Neural cell (in vitro differentiated cells): ENCODE measurements around the gene CLASP1. TPM values are rescaled to one million over a fixed set of nuclear protein-coding genes. Genes with fewer than 3 reads are reported as not detected.

Experiments
- H2AFZ ChIP-seq: fragments of 200-600, 300-800 bp; sonication (generic), shearing (Covaris generic); 2 replicates; pipeline ENCODE4 v1.6.0; 2014; ENCODE audit warnings: low read depth, mild to moderate bottlenecking, antibody characterized with exemption, low read length, moderate library complexity
- H3F3A ChIP-seq: fragments of 200-600 bp; shearing (Covaris generic); 2 replicates; pipeline ENCODE4 v1.6.1; 2016; ENCODE audit warnings: mild to moderate bottlenecking, moderate library complexity, mixed read lengths, antibody characterized with exemption, low read length; ENCODE audit not compliant: insufficient read depth, poor library complexity, severe bottlenecking
- H3K27ac ChIP-seq: fragments of 200-600, 300-800 bp; sonication (generic), shearing (Covaris generic); 2 replicates; pipeline ENCODE4 v1.5.1; 2014; ENCODE audit warnings: mild to moderate bottlenecking, low read length, moderate library complexity
- H3K27me3 ChIP-seq: fragments of 300-800, 200-600 bp; sonication (generic), shearing (Covaris generic); 2 replicates; pipeline ENCODE4 v1.6.0; 2014; ENCODE audit warnings: mild to moderate bottlenecking, low read depth, low read length, moderate library complexity; ENCODE audit not compliant: insufficient read depth
- H3K36me3 ChIP-seq: fragments of 300-800, 200-600 bp; sonication (generic), shearing (Covaris generic); 2 replicates; pipeline ENCODE4 v1.5.1; 2014; ENCODE audit warnings: mild to moderate bottlenecking, antibody characterized with exemption, low read length, moderate library complexity; ENCODE audit not compliant: insufficient read depth
- H3K4me2 ChIP-seq: fragments of 300-800, 200-600 bp; sonication (generic), shearing (Covaris generic); 2 replicates; pipeline ENCODE4 v1.6.0; 2014; ENCODE audit warnings: mild to moderate bottlenecking, low read length
- H3K4me3 ChIP-seq: fragments of 300-800, 200-600 bp; sonication (generic), shearing (Covaris generic); 2 replicates; pipeline ENCODE4 v1.5.1; 2014; ENCODE audit warnings: mild to moderate bottlenecking, low read length, moderate library complexity
- H3K79me2 ChIP-seq: fragments of 200-600 bp; shearing (Covaris generic); replicated peaks from 2 replicates; pipeline ENCODE4 v1.6.0; 2014; ENCODE audit warnings: mild to moderate bottlenecking, low read length, moderate library complexity; ENCODE audit not compliant: insufficient read depth
- H3K9ac ChIP-seq: fragments of 300-800, 200-600 bp; sonication (generic), shearing (Covaris generic); 2 replicates; pipeline ENCODE4 v1.6.1; 2016; ENCODE audit warnings: mild to moderate bottlenecking, low read length, mixed read lengths
- H3K9me2 ChIP-seq: fragments of 200-600 bp; shearing (Covaris generic); 2 replicates; pipeline ENCODE4 v1.6.1; 2016; ENCODE audit warnings: mild to moderate bottlenecking, low read length, mixed read lengths; ENCODE audit not compliant: insufficient read depth
- H3K9me3 ChIP-seq: fragments of 200-600, 300-800 bp; sonication (generic), shearing (Covaris generic); 2 replicates; pipeline ENCODE4 v1.6.1; 2016; ENCODE audit warnings: mild to moderate bottlenecking, mixed run types, low read length, moderate library complexity, mixed read lengths
- H4K20me1 ChIP-seq: fragments of 200-600 bp; shearing (Covaris generic); 2 replicates; pipeline ENCODE4 v1.6.1; 2016; ENCODE audit warnings: mild to moderate bottlenecking, mixed run types; ENCODE audit not compliant: insufficient read depth
- CTCF ChIP-seq: fragments of 450-650 bp; IDR thresholded peaks from 2 replicates; pipeline ENCODE4 v1.5.1; 2014; ENCODE audit warnings: antibody characterized with exemption, mild to moderate bottlenecking, moderate library complexity; ENCODE audit not compliant: poor library complexity, severe bottlenecking
- EP300 ChIP-seq: fragments of 450-650 bp; conservative IDR thresholded peaks from 2 replicates; pipeline ENCODE4 v1.6.1; 2014; ENCODE audit warnings: antibody characterized with exemption, mild to moderate bottlenecking, moderate library complexity; ENCODE audit not compliant: poor library complexity, severe bottlenecking
- EZH2 ChIP-seq: fragments of 200-600, 300-800 bp; shearing (Covaris generic), sonication (generic); IDR thresholded peaks from 2 replicates; pipeline ENCODE4 v1.6.1; 2014; ENCODE audit warnings: antibody characterized with exemption, low read length, borderline replicate concordance, mild to moderate bottlenecking; ENCODE audit not compliant: insufficient read depth, poor library complexity, severe bottlenecking
- MXI1 ChIP-seq: fragments of 450-650 bp; conservative IDR thresholded peaks from 2 replicates; pipeline ENCODE4 v1.6.1; 2014; ENCODE audit warnings: antibody characterized with exemption, mild to moderate bottlenecking; ENCODE audit not compliant: poor library complexity, severe bottlenecking
- POLR2AphosphoS5 ChIP-seq: IDR thresholded peaks from 2 replicates; pipeline ENCODE4 v1.6.1; 2012
- RAD21 ChIP-seq: fragments of 450-650 bp; conservative IDR thresholded peaks from 2 replicates; pipeline ENCODE4 v1.6.1; 2014; ENCODE audit warnings: antibody characterized with exemption, mild to moderate bottlenecking, moderate library complexity
- REST ChIP-seq: IDR thresholded peaks from 2 replicates; pipeline ENCODE4 v1.6.1; 2012; ENCODE audit warnings: borderline replicate concordance
- SMC3 ChIP-seq: fragments of 450-650 bp; conservative IDR thresholded peaks from 2 replicates; pipeline ENCODE4 v1.6.1; 2014; ENCODE audit warnings: antibody characterized with exemption, mild to moderate bottlenecking, moderate library complexity; ENCODE audit not compliant: poor library complexity
- TAF1 ChIP-seq: IDR thresholded peaks from 2 replicates; pipeline ENCODE4 v1.6.1; 2012; ENCODE audit warnings: low read depth
- polyA plus RNA-seq: library from polyadenylated mRNA; depleted of rRNA; stranded (reverse); fragments of >200 nt; gene quantifications from 2 replicates; pipeline ENCODE4 v1.2.3, GENCODE V29; 2014

CLASP1 gene
- polyA plus RNA-seq, 1 donor from 2014 or later, result 41.3 TPM

GRCh38 chr2:121351521-121352318, 297.5 kb downstream of the CLASP1 start:
- Histone ChIP-seq H3K9me3 (no peaks in the 10 kb centered on the region), H2AFZ (no peak overlapping the region), H3F3A (no peaks in the 10 kb centered on the region), H3K27me3 (no peaks in the 10 kb centered on the region), H3K36me3 (peaks cover 11% of the 10 kb centered on the region), H3K9ac (no peak overlapping the region), H3K79me2 (no peaks in the 10 kb centered on the region), H3K9me2 (no peaks in the 10 kb centered on the region), H3K4me3 (no peak overlapping the region), H3K4me2 (no peak overlapping the region), H3K27ac (no peak overlapping the region), H4K20me1 (no peaks in the 10 kb centered on the region)
- TF ChIP-seq EZH2, result no peak
- TF ChIP-seq CTCF, result no peak
- no peak for TF ChIP-seq REST

GRCh38 chr2:121350890-121351289, 298.4 kb downstream of the CLASP1 start:
- TF ChIP-seq MXI1 (no peak), RAD21 (no peak), SMC3 (no peak), TAF1 (no peak), EZH2 (no peak), POLR2AphosphoS5 (no peak), REST (no peak), CTCF (no peak), EP300 (no peak)
- no peak overlapping the region for H3K4me2 ChIP-seq
- no peaks in the 10 kb centered on the region for H3K27me3 ChIP-seq
- no peak overlapping the region for H3K4me3 ChIP-seq
- no peak overlapping the region for H2AFZ ChIP-seq
- no peak overlapping the region for H3K9ac ChIP-seq
- H3K36me3 ChIP-seq, result peaks cover 17% of the 10 kb centered on the region
- H3K27ac ChIP-seq, result no peak overlapping the region
- H3K9me2 ChIP-seq, result no peaks in the 10 kb centered on the region
- no peaks in the 10 kb centered on the region for H3K79me2 ChIP-seq
- H3K9me3 ChIP-seq, result no peaks in the 10 kb centered on the region
- H4K20me1 ChIP-seq, result no peaks in the 10 kb centered on the region
- no peaks in the 10 kb centered on the region for H3F3A ChIP-seq
